ENCODE results near the gene DAD1. TPM values are rescaled to one million over a fixed set of nuclear protein-coding genes. Genes with fewer than 3 reads are reported as not detected.
"Not testable (repeated sequence)": the region's sequence is repeated elsewhere in the genome, so short reads cannot be mapped to it uniquely, and the experiment has no call there.

Gene DAD1
- total RNA-seq, 1 donor from 2014 or later, result 398 TPM

DNA sequence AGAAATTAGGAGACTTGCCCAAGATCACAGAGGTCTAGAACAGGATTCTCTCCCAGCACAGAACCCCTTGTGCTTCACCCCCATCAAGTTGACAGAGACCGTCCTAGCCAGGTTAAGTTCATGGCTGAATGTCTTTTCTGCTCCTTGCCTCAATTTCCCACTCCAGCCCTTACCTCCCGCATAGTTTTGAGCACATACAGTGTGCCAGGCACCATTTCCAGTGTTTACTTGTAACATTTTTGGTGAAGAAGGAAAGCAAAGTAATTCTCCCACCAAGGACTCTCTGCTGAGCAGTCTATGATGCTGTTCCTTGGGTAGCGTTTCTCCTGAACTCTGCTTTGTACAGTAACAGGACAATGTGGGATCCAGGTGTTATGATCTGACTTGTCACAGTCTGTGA is 10.3 kb upstream of the DAD1 start:
- DNase-seq (ENCODE audit: low read depth), result no peak

DNA sequence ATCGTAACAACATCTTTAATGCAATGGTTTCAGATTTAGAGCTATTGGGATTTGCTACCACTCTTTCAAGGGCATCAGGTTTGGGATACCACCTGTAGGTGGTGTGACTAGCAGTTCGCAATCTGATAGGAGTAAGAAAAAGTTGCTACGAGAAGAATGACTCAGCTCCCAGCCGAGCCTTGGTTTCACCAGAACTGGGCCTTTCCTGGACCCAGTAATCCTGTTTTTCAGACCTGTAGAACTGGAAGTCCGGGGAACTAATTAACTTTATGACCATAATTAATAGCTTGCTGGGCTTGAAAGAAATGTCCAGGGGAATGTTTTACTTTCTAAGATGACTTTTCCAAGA is 9.8 kb upstream of the DAD1 start:
- peak; percentile 43 for DNase-seq (ENCODE audit: low read depth)

- DNase-seq (ENCODE audit: low read depth), result peak; percentile 74
Measured at GRCh38 chr14:22598099-22598895, 9.3 kb upstream of the DAD1 start, which contains the start of gene ABHD4. Gene ABHD4, plus strand, starts transcription at chr14:22598300. Its CDS starts 7 bp downstream, at chr14:22598307.

GRCh38 chr14:22597771-22598098 is 8.7 kb upstream of the DAD1 start:
- peak; percentile 18 for DNase-seq (ENCODE audit: low read depth)

- DNase-seq (ENCODE audit: low read depth), result no peak
Measured at GRCh38 chr14:22597265-22597664, 8.2 kb upstream of the DAD1 start.

DNA sequence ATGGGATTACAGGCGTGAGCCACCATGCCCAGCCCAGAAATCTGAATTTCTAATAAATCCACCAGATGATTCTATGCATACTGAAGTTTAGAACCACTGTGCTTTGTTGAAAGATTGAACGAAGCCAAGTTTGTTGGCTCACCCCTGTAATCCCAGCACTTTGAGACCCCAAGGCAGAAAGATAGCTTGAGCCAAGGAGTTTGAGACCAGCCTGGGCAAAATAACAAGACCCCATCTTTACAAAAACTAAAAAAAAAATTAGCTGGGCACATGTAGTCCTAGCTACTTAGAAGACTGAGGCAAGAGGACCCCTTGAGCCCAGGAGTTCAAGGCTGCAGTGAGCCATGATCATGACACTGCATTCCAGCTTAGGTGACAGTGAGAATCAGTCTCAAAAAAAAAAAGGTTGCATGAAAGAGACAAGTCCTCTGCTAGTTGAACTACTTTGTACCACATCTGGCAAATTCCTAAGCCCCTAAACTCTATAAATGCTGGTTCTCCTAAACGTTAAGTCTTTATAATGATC is 7.4 kb upstream of the DAD1 start:
- no peak for DNase-seq (ENCODE audit: low read depth)

DNA sequence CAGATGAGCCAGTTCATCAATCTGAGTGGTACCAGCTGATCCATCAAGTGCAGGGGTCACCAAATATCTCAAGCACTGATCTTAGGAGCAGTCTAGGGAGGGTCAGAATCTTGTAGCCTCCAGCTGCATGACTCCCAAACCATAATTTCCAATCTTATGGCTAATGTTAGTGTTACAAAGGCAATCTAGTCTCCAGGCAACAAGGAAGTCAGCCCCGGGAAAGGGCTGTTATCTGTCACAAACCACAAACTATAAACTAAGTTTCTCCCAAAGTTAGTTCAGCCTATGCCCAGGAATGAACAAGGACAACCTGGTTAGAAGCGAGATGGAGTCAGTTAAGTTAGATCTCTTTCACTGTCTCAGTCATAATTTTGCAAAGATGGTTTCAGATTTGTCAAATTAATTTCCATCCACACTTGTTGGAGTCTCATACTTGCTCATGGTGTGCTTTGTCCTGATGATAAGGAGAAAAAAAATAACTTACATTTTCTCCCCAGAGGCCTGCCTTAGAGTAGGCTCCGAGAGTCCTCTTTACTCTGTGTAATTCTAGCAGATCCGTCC is 5.2 kb upstream of the DAD1 start:
- no peak for DNase-seq (ENCODE audit: low read depth)

- DNase-seq (ENCODE audit: low read depth), result no peak
Measured at GRCh38 chr14:22593601-22594000, 4.6 kb upstream of the DAD1 start.

DNA sequence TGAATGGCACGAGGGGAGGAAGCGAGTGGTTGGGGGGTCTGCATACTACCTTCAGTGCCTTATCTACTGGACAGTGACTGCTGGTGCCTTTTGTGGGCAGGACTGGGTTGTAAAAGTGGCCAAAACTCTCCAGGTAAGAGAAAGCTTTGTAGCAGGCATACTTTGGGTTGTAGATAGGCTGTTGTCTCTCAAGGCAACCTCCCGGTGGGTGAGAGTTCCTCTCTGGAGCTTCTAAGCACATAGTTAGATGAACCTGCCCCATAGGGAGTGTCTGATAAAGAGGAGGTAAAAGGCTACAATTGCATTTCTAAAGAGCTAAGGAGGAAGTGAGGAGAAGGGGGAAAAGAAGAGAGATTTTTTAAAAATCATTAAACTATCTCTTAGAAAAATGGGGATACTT is 4.2 kb upstream of the DAD1 start:
- no peak for DNase-seq (ENCODE audit: low read depth)

DNA sequence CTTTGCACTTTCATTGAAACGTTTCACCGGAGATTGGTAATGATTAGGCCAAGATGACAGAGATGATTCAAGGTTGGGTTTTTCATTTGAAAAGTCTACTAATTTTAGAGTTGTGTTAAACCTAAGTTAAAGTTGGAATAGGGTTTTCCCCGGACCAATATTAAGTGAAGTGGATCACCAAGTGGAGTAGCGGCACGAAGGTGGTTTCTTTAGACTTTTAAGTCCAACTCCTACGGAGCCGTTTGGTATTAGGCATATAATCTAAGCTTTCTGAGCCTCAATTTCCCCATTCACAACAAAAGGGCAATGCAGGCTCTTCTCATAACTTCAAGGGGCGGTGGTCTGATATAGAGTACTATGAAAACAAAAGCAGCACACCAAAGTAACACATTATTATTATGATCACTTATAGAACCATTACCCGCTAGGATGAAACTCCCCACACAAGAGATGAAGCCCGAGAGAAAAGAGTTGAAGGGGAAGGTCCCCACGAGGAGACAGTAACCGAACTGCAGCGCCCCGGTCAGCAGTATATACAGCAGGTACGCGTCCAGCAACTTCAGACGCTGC is 413 bp downstream of the DAD1 start:
- no peak for DNase-seq (ENCODE audit: low read depth)

- not testable (repeated sequence) for DNase-seq (ENCODE audit: low read depth)
Measured at GRCh38 chr14:22587677-22588422, 1.2 kb downstream of the DAD1 start.

GRCh38 chr14:22587247-22587646 is 1.8 kb downstream of the DAD1 start:
- DNase-seq (ENCODE audit: low read depth), result no peak

DNA sequence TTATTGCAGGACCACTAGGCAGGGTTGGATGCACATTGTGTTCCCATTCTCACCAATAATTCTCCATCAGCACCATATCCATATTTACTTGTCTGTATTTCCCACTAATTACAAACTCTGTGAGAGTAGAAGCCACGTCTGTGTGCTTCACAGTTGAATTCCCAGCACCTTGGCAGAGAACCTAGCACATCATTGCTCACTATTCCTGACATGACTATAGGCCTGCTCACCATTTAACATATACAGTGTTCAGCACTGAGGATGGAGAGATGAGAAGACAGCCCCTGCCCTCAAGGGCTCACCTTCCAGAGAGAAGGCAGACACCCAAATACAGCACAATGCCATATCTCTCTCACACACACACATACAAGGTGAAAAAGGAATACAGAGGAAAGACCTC is 5.0 kb downstream of the DAD1 start:
- DNase-seq (ENCODE audit: low read depth), result no peak

- DNase-seq (ENCODE audit: low read depth), result no peak
Measured at GRCh38 chr14:22580625-22581024, 8.4 kb downstream of the DAD1 start.

DNA sequence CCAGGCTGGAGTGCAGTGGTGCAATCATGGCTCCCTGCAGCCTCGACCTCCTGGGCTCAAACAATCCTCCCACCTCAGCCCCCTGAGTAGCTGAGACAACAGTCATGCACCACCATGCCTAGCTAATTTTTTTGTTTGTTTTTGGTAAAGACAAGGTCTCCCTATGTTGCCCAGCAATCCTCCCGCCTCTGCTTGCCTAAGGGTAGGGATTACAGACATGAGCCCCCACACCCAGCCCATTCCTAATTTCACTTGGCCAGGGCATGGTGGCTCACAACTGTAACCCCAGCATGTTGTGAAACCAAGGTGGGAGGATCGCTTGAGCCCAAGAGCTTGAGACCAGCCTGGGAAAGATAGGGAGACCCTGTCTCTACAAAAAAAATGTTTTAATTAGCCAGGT is 9.1 kb downstream of the DAD1 start:
- no peak for DNase-seq (ENCODE audit: low read depth)

- DNase-seq (ENCODE audit: low read depth), result no peak
Measured at GRCh38 chr14:22579236-22579635, 9.8 kb downstream of the DAD1 start.

- no peak for DNase-seq (ENCODE audit: low read depth)
Measured at GRCh38 chr14:22577334-22577908, 11.6 kb downstream of the DAD1 start.

- no peak for DNase-seq (ENCODE audit: low read depth)
Measured at GRCh38 chr14:22573804-22574203, 15.2 kb downstream of the DAD1 start.

DNA sequence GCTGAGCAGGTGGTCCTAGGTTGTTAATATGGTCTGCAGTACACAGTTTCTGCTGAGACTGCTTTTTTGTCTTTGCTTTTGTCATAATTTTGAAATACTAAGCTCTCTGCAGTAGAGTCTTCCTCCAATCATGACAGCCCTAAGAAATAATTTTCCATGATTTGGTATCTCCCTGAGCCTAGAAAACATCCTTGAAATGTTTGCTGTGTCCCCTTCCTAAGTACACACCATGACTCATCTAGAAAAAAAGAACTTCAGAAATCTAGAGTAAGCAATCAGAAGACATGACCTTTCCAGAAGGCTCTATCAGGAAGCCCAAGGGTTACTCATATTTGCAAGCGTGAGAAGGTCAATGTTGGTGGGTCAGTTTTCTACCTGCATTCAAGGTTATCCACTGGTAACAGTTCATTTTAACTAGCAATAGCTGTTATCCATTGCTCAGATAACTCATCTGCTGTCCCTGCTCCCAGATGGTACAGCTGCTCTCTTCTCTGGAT is 16.4 kb downstream of the DAD1 start:
- DNase-seq (ENCODE audit: low read depth), result no peak

DNA sequence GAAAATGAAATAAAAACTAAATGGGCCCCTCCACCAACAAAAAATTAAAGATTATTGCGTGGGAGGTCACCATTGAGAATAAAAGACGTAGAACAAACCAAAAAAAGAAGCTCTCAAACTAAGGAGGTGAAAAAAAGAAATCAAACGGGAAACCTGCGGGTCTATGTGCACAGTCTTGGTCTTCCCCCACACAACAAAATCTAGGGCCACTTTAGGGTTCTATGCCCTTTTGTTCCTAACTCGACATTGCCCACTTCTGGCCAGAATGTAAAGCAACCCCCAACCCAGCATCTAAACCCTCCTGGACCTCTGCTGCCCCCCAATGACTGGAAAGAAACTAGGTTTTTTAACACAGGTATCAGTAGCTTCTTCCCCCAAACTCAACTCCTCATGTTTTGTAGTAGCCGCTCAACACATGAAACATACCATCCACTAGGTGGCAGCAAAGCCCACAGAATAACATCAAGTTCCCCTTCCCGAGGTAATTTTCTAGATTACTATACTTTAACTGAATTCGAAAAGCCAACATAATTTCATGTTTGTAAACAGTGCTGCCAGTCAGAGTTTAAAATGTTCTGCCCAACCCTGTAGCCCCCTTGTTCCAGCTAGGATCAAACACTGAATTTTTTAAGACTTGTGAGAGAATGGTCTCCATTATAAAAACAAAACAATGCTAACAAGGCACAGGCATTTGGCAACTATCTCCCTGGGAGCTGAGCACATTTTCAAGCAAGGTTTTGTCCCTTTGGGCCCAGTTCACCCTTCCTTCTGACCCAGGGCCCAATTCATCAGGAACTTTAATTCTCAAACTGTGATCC is 18.7 kb downstream of the DAD1 start:
- peak; percentile 84 for DNase-seq (ENCODE audit: low read depth)

- DNase-seq (ENCODE audit: low read depth), result no peak
Measured at GRCh38 chr14:22569737-22570131, 19.3 kb downstream of the DAD1 start.

Data from myocyte (in vitro differentiated cells).